Left cardiac atrium (tissue), 4 donors: ENCODE results near the gene FNDC3B. TPM values are rescaled to one million over a fixed set of nuclear protein-coding genes. Genes with fewer than 3 reads are reported as not detected.
"Not testable (repeated sequence)": the region's sequence is repeated elsewhere in the genome, so short reads cannot be mapped to it uniquely, and the experiment has no call there.

Source experiments
- ATAC-seq, 2 donors: fragments of 200-7000 bp; cut with Tn5 transposase; one replicate each; pipeline ENCODE4 v1.9.1; 2020; ENCODE audit warnings: mild to moderate bottlenecking in 2 of 2, moderate library complexity in 2 of 2
- DNase-seq: peaks from one replicate; pipeline ENCODE4 v3.0.0-alpha.2; 2020
- intact Hi-C, 2 donors: fragments of 100-400 bp; cut with DNase I; formaldehyde crosslinking; loops; one replicate each; pipeline versions ENCODE4 v1.14.1 to v1.15.1; 2022 to 2023
- total RNA-seq, 2 donors: library from RNA; stranded (reverse); fragmentation: NEBNext Ultra II Directional; extraction: Animal tissue kit (Norgen Biotek cat#: 25700); gene quantifications; one replicate each; pipeline ENCODE4 v1.2.1, GENCODE V29; 2021
- donor health status: DM: no; HTN: yes; CAD: no.
- donor health status: DM: no; HTN: yes; CAD: no; lungs with severe emphysema.
- donor health status: DM: yes; HTN: yes; CAD: no.
- donor health status: Dilated cardiomyopathy.

FNDC3B gene
- total RNA-seq, 2 donors from 2014 or later, result 82.4 to 98.3 TPM

DNA sequence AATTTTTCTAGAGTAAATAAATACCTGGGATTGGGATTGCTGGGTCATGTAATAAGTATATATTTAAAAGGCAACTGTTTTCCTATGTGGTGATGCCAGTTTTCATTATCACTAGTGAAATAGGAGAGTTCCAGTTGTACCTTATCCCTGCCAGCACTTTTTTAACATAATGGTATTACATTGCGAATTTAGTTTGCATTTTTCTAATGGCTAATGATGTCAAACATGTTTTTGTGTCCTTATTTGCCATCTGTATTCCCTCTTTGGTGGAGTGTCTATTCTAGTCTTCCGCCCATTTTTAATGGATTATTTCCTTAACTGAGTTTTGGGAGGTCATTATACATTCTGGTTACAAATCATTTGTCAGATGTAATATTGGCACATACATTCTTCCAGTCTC lies 320.6 kb downstream of the FNDC3B start:
- intact Hi-C loops, result no loop called here
- DNase-seq (no peak), ATAC-seq (no peak)

DNA sequence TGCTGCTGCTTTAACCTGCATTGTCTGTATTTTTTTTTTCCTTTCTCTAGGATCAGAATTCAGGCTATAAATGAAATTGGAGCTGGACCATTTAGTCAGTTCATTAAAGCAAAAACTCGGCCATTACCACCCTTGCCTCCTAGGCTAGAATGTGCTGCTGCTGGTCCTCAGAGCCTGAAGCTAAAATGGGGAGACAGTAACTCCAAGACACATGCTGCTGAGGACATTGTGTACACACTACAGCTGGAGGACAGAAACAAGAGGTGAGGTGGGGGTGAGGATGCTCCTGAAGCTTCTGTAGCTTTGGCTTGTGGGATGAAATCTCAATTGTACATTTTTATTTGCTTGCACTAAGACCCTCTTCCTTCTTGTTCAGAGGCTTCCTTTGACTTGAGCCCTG lies 323.2 kb downstream of the FNDC3B start:
- DNase-seq (no peak), ATAC-seq (no peak)
- intact Hi-C loops, result no loop called here

DNA sequence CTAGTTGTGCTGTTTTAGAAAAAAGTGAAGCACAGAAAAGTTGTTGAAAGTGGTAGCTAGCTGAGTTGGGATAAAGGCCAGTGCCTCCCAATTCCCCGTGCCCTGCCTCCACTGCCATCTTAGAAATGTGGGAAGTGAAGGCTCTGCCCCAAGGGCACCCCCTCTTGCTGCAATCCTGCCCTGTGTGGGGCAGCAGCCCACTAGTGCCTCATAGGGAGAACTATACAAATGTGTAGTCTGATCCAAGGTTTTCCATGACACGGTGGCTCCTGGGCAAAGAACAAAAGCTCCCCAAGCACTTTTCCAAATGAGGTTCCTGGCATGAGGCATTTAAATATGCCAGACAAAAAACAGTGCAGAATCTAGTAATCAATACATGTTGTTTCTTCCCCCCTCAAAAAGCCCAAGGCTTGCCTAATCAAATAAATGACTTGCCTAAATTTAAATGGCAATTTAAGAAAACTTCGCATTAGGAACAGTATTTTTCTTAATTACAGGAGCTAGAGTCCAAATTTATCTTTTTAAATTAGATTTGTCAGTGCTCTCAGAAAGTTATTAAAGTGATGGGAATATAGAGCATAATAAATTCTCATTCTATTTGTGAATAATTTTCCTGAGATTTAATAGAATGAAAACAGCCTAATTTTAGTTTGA lies 325.1 kb downstream of the FNDC3B start:
- DNase-seq, result no peak
- intact Hi-C loops, result no loop called here
- ATAC-seq, result no peak

DNA sequence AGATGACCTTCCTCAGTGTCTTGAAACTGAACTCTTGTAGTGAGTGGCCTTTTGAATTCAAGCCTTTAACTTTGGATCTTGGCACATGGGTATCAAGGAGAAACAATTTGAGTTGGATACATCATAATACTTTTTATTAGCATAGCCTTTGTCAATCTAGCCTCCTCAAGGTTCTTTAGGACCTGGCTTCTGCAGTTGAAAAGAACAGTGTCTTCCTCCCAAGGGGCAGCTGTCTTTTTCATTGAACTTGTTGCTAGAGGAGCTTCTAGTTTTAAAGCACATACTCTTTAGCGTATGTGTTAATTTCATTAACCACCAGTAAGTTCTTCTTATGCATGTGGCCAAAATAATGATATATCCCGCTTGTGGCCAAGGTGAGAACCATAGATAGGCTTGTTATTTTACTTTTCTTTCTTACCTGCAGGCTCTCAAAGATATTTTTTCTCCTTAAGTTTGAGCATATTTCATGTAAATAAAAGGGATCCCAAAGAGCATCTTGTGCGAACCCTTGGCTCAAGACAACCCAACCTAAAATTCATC lies 325.7 kb downstream of the FNDC3B start:
- DNase-seq (no peak), ATAC-seq (no peak)
- intact Hi-C loops, result no loop called here

DNA sequence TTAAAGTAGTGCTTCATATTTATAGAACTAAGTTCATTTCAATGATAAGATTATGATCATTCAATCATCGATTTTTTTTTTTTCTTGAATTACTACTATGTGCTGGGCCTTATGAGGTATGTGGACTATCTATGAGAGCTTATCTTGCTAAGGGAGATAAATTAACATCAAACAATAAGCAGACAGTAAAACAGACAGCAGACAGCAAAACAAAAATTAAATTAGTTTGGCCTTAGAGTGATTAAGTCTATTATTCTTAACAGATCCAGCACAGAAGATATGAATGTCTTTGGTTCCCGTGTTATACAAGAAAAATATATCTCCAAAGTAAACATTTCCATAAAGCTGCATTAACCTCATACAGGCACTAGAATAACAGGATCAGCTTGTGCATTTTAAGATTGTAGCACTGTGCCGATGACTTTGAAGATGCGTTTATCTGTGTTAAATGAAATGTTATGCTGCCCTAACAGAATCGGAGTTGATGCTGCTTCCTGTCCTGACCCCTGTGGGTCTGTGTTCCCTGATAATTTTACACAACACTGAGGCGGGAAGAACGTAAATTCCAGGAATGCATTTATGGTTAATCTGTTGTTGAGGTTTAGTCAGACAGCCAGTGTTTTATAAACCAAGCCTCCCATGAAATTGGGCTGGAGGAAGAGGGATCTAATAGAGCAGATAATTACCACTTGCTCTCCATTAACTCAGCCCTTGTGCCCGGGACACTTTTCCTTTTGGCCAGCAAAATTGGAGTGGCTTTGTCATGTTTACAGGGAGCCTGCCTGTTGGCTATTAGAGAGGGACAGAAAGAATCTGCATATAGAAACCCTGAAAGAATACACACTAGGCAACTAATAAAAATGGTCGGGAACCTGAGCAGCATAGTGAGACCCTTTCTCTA lies 328.1 kb downstream of the FNDC3B start:
- intact Hi-C loops, result no loop called here
- ATAC-seq (no peak), DNase-seq (no peak)

DNA sequence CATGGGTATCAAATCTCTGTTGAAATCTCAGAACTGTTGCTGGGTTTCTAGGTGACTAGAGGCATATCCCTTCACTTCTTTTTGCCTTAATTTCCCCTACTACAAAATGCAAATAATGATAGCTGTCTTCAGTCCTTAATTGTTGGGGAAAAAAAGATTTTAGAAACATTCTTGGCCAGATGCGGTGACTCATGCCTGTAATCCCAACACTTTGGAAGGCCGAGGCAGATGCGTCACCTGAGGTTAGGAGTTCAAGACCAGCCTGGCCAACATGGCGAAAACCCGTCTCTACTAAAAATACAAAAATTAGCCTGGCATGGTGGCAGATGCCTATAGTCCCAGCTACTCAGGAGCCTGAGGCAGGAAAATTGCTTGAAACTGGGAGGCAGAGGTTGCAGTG lies 329.2 kb downstream of the FNDC3B start:
- ATAC-seq, intact Hi-C loops, DNase-seq: not testable (repeated sequence)

DNA sequence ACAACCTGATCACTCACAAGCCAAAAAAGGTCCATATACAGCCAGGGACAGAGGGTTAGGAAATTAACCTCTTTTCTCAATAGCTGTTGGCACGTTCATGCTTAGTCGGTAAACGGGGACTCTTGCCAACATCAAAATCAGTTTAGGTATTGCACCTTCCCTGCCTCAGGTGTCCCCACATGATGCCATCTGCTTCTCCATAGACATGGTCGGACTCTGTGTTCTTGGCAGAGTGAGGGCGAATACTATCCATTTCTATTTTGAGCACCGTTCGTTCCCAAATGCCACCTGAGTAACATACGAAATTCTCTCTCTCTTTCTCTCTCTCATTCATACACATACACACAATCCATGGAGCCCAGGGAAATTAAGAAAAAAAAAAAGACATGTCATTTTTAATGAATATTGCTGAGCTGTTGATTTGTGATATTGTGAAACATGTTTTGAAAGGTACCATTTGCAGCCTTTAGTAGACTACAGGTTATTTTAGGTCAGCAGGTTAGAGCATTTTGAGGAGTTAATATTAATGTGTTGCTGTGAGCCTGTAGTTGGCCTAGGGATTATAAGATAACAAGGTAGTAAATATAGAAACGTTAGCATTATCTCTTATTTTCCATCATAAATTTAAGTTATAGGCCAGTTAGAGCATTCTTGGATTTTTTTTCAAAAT lies 330.3 kb downstream of the FNDC3B start:
- DNase-seq (no peak), ATAC-seq (peak; percentile 47 to 66)
- intact Hi-C loops, result no loop called here

DNA sequence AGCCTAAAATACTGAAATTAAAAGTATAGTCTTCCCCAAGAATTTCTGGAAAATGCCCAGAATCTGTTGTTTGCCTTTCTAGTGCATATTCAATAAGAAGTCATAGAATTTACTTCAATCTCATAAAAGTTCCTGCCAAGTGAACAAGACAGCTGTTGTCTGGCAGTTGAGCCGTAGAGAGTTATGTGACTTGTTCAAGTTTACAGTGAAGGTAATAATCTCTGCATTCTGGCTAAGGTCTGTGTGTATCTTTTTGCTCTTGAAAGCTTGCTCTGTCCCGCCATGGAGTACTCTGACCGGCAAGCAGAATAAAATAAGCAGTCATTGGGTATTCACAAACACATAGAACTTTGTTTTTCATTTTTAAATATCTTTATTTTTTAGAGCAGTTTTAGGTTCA lies 331.0 kb downstream of the FNDC3B start:
- DNase-seq, result no peak
- no peak for ATAC-seq
- intact Hi-C loops, result no loop called here

DNA sequence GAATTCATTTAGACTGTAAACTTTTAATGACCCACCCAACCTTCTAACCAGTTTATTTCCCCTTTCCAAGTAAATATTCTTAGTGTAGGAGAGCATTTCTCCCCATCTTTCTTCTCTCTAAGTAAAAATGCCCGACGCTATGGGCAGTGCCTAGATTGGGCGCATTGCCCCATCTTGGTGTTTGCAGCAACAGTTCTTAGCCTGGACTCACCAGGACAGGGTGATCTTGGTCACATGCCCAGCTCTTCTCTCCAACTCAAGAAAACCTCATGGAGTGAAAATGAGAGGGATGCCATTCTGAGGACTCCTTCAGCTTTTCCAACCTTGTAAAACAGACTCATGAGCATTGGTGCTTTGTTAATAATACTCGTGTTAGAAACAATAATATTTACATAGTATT lies 332.2 kb downstream of the FNDC3B start:
- no peak for ATAC-seq
- no peak for DNase-seq
- intact Hi-C loops, result no loop called here

DNA sequence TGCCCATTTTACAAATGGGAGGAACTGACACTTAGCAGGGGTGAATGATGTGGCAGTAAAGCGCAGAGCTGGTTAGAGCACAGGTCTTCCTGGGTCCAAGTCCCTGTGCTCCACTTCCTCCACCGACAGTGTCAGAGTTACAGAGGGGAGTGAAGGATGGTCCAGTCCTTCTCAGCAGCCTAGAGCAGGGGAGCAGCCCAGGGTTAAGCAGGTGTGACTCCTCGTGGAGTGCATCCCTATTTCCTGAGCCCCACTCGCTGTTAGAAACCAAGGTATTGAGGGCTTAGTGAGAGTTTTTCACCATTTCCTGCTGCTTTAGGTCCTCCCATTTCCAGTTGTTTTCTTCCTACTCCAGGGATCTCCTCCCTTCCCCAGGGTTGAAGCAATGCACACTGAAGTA lies 333.5 kb downstream of the FNDC3B start:
- ATAC-seq, result no peak
- intact Hi-C loops, result no loop called here
- no peak for DNase-seq

DNA sequence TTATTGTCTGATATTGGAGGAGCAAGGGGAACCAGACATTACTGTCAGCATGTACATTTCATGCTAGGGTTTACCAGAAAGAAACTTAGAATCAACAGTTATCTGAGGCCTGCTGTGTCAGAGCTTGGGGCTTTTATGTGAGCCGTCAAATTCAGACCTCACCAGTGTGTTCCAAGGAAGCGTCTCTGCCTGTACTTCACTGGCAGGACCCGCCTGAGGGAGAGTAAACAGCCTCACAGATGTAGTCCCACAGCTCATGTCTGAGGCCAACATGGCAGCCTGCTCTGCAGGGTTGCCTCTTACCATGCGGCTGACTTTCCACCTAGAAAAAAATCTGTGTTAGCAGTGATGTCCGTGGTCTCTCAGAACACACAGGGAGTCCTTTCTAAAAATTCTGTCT lies 334.5 kb downstream of the FNDC3B start:
- intact Hi-C loops, result no loop called here
- no peak for ATAC-seq

DNA sequence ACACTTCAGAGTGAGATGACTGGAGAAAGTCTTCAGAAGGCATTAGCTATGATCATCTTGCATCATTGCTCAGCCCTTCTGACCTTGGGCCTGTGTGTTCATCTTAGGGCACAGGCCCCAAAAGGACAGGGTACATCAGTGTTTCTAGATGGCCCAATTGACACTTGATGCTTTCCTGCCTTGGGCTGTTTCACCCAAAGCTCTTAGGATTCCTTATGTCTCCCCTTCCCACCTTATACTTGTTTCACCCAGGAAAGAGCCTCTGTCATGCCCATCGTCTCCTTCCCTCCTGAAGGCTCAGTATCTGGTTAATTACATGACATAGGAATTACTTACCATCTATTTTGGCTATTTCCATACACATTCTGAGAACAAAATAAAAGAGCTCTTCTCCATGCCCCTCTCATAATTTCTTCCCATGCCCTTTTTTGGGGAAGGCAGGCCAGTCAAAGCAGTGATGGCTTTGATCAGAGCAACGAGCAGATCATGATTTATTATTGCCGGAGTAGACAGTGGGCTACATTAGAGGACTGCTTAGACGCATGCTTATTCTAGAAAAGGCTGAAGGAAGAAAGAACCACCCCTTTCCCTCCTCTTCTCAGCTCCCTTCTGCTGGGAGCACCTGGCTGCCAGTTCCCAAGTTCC lies 335.9 kb downstream of the FNDC3B start:
- no peak for ATAC-seq
- DNase-seq, result no peak
- intact Hi-C loops, result no loop called here

More for the DNA sequence above, 334.5 kb downstream of the FNDC3B start:
- DNase-seq, result no peak

DNA sequence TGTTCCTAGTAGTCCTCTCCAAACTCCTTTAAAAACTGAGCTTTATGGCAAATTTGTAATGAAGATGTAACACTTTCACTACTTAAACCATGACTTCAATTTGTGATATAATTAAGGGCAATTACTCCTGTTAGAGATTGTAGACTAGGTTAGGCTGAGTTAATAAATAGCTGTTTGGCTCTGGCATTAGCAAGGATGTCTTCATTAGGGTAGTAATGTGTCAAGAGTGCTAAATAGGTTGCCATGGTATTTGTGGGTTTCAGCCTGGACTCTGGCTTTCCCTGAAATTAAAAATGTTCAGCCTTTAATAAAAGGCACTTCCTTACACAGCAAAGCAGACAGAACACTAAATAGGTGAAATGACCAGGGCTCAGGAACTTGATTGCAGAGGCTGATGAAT lies 337.0 kb downstream of the FNDC3B start:
- DNase-seq, result no peak
- no peak for ATAC-seq
- intact Hi-C loops, result no loop called here

DNA sequence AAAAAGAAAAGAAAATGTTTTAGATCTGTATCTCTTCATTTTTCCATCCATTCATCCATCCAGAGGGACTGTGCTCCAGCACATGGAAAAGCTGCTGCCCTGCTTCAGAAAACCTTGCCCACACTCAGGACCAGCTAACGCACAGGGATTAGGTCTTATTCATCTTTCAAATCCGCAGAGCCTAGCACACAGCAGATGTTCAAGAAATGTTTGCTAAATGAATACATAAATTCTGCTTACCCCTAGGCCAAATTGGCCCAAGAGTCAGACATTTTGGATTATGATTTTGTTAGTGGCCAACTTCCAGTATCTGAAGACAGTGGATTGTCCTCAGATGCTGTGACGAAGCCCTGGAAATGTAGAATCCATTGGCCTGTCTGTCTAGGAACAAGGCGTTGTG lies 337.5 kb downstream of the FNDC3B start:
- no peak for ATAC-seq
- intact Hi-C loops, result no loop called here
- DNase-seq, result no peak

DNA sequence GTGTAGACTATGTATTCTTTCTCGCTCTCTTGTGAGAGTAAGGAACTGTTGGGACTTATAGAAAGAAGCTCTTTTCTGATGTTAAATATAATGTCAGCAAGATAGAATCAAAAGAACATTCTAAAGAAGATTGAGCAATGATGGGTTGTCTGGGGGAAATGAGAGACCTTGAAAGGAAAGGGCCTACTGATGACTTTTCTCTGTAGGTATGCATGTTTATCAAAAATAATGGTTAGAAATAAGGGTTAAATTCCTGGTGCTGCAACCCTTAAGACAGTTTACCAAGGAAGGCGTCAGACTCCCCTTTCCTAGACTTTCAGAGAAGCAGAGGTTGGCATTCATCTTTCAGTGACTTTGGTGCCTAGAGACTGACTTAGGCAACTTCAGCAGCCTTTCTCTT lies 339.1 kb downstream of the FNDC3B start:
- ATAC-seq, result no peak
- DNase-seq, result no peak
- intact Hi-C loops, result no loop called here

DNA sequence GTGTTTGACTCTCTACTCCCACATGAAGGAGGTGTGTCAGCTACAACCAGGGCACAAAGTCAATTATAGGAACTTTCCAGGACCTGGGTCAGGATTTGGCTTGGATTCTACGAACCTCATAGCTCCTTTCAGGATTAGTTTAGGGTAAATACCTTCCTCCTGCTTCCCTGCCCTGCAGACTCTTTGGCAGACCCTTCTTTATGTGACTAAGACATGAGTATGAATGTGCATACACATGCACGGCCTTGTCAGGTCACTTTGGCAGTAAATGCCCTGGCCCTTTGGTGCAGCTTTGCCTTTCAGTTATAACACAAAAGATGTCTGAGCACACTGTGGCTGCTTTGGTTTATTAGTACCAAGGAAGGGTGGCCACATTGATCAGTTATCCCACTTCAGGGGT lies 340.0 kb downstream of the FNDC3B start:
- no peak for ATAC-seq
- no peak for DNase-seq
- intact Hi-C loops, result no loop called here

DNA sequence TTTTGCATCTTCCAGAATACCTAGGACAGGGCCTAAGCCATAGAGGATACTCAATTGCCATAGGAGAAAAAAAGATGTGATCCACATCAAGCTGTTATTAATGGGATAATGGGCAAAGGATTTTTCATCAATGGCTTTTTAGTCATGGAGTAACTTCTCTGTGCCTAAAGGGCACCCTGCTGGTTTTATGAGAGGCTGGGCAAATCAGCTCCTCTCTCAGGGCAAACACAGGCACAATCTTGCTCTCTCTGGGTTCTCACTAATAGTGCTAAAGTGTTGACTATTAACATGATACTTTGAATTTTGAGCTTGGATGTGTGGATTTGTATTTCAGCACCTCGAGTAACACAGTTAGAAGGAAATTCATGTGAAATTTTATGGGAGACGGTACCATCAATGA lies 341.3 kb downstream of the FNDC3B start:
- intact Hi-C loops, result no loop called here
- DNase-seq (no peak), ATAC-seq (no peak)

DNA sequence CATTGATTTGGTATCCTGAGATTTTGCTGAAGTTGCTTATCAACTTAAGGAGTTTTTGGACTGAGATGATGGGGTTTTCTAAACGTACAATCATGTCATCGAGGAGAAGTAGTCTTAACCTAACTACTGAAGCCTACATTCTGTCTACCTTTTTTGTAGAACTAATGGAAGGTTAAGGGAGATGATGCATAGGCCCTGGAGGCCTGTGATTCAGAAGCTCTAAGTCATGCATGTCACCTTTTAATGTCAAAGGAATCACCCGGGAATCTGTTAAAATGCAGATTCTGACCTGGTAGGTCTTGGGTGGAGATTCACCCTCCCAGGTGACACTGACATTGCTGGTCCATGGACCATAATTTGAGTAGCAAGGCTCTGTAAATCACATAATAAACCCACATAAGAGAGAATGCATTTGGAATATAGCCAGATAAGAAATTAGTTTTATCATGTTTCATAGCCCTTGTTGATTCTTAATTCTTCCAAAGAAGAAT lies 344.0 kb downstream of the FNDC3B start:
- ATAC-seq (no peak), DNase-seq (no peak)
- intact Hi-C loops, result no loop called here

DNA sequence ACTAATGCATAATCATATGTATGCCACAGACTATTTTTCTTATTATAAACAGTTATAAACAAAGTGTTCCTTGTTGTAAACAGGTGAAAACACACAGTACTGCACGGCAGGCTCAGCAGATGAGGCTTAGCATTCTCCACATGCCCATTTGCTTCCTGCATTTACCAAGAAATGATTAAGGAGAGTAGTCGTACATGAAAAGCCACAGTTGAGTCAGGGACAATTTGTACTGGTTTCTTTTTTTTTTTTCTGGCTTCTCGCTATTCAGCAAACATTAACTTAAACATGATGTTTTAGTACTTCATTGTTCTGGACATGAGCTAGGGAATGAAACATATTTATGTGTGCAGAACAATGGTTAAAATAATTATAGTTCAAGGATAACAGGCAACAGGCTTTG lies 345.5 kb downstream of the FNDC3B start:
- no peak for ATAC-seq
- intact Hi-C loops, result no loop called here
- no peak for DNase-seq
